ENCODE results near the gene MRI1. TPM values are rescaled to one million over a fixed set of nuclear protein-coding genes. Genes with fewer than 3 reads are reported as not detected.

Gene MRI1
- total and polyA plus RNA-seq, 2 of the 4 experiments (the other 2 are of a cell fraction): 26.7 to 37.6 TPM

DNA sequence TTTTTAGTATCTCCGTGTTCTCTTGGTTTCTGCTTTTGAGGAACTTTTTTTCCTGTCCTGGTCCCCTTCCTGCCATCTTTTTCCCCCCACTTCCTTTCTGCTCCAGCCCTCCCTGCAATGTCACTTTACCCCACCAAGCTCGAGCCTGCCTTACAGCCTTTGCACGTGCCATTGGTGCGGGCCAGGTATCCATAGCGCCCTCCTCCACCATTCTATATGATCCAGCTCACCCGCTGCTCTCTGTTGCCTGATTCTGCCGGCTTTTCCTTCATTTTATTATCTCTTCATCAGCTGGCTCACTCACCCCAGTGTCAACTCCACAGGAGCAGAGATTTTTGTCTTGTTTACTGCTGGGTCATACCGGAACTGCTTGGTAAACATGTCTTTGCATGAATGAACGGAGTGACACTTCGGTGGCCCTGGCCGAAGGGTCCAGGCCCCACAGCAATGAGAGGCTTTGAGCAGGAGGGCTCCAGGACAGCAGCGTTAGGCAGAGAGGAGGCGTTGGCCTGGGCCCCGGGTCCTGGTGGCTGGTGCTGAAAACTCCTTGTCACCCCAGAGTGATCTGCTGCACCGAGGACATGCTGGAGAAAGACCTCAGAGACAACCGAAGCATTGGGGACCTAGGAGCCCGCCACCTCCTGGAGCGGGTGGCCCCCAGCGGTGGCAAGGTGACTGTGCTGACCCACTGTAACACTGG is 1.2 kb downstream of the MRI1 start:
- DNase-seq (no peak), ATAC-seq (ENCODE audit: low read depth) (no peak)
- Histone ChIP-seq H4K20me1 (ENCODE audit: insufficient read depth, low read length) (0 out of 2 replicates have a peak, but pooled peaks cover 8% of the 10 kb centered on the region), H3K36me3 (ENCODE audit: control insufficient read depth, insufficient read depth, low read length) (peaks cover 46% of the 10 kb centered on the region), H3K4me3 (ENCODE audit: insufficient read depth, low read depth, low read length) (peak overlapping the region; percentile 99), H3K18ac (ENCODE audit: low read depth, low read length) (no peak overlapping the region), H3K27ac (ENCODE audit: insufficient read depth, low read length) (peak overlapping the region; percentile 21; the same call in 1 of the 2 replicates), H3K4me1 (ENCODE audit: control insufficient read depth, insufficient read depth, low read length) (peaks cover 7% of the 10 kb centered on the region), H2AK9ac (replicated peaks; ENCODE audit: low read depth, low read length, poor library complexity) (peak overlapping the region; percentile 10), H3K9me3 (ENCODE audit: control insufficient read depth, insufficient read depth, low read length) (no peaks in the 10 kb centered on the region), H3K14ac (replicated peaks; ENCODE audit: low read depth, low read length) (peak overlapping the region; percentile 66), H3K9me1 (ENCODE audit: insufficient read depth, low read length) (no peaks in the 10 kb centered on the region; the same call in 1 of the 2 replicates), H2BK120ac (ENCODE audit: low read depth, low read length) (0 out of 2 replicates have a peak overlapping the region, but pooled peaks have one; percentile 1), H2AK5ac (ENCODE audit: low read depth, low read length) (peak overlapping the region; percentile 59), H3K9ac (ENCODE audit: low read depth, low read length) (peak overlapping the region; percentile 85), H3K4ac (ENCODE audit: low read depth, low read length) (peak overlapping the region; percentile 64), H3K4me2 (ENCODE audit: low read depth, low read length) (peak overlapping the region; percentile 94), H4K91ac (ENCODE audit: insufficient read depth, low read depth, low read length) (peak overlapping the region; percentile 43; the same call in 1 of the 2 replicates), H3K27me3 (ENCODE audit: control insufficient read depth, insufficient read depth, low read length) (no peaks in the 10 kb centered on the region), H4K8ac (ENCODE audit: low read depth in 2 of 2, low read length in 2 of 2) (peak overlapping the region in 1 of 2 experiments; percentile 48; a peak in 2 of 4 replicates), H2AFZ (replicated peaks; ENCODE audit: low read length, poor library complexity) (peak overlapping the region; percentile 90), H2BK20ac (ENCODE audit: low read depth, low read length) (no peak overlapping the region), H2BK15ac (ENCODE audit: low read depth, low read length) (no peak overlapping the region), H2BK5ac (ENCODE audit: low read depth, low read length, poor library complexity, severe bottlenecking) (no peak overlapping the region), H3K56ac (ENCODE audit: extremely low read depth, insufficient read depth, low read length) (peak overlapping the region; percentile 26; the same call in 1 of the 2 replicates), H3K79me1 (ENCODE audit: low read depth in 1 of 2, low read length in 2 of 2) (peaks cover 18 to 44% of the 10 kb centered on the region in 2 experiments), H3K23ac (ENCODE audit: low read depth, low read length) (peak overlapping the region; percentile 72), H4K5ac (ENCODE audit: low read depth, low read length) (no peak overlapping the region)
- dilution Hi-C loops (cut with HindIII; ENCODE audit: low sequenced_read_pairs, unreplicated experiment): no loop called here
- TF ChIP-seq, protein P1, sequence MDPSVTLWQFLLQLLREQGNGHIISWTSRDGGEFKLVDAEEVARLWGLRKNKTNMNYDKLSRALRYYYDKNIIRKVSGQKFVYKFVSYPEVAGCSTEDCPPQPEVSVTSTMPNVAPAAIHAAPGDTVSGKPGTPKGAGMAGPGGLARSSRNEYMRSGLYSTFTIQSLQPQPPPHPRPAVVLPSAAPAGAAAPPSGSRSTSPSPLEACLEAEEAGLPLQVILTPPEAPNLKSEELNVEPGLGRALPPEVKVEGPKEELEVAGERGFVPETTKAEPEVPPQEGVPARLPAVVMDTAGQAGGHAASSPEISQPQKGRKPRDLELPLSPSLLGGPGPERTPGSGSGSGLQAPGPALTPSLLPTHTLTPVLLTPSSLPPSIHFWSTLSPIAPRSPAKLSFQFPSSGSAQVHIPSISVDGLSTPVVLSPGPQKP (IDR thresholded peaks at IDR 0.05; ENCODE audit: borderline replicate concordance, low read depth, low read length): no peak
- TF ChIP-seq SMC3 (IDR thresholded peaks at IDR 0.05; ENCODE audit: low read depth, low read length) (no peak), BHLHE40 (IDR thresholded peaks at IDR 0.05; ENCODE audit: low read depth, low read length) (peak; percentile 71)
- BruUV-seq (replicated peaks): no TSS peak
- intact Hi-C loops (cut with micrococcal nuclease): no loop called here
- 55% methylated on average over 10 of the region's 19 CpGs; no CpG with 5 or more reads in 1 of the 2 experiments for WGBS, 2 experiments (ENCODE audit: extremely low coverage in 2 of 2, insufficient read length in 1 of 2)
- CTCF ChIA-PET: no interaction called here
- in situ Hi-C loops (cut with MboI; ENCODE audit: low sequenced_read_pairs): loop anchor here (25.0 kb wide), 1 partner anchor 322 kb away; the partner anchor contains the start of genes C19orf67 and SAMD1
- POLR2A ChIA-PET (ENCODE audit: unreplicated experiment): no interaction called here

All from IMR-90 (cell line).